Measurements from ENCODE around the gene LAMC3. TPM values are rescaled to one million over a fixed set of nuclear protein-coding genes. Genes with fewer than 3 reads are reported as not detected.

Gene LAMC3
- total RNA-seq, 1 experiment from 2014 or later: not detected

- no peak for DNase-seq (ENCODE audit: low read depth)
These were observed 67.6 kb downstream of the LAMC3 start for GRCh38 chr9:131076347-131077195.

- no peak for DNase-seq (ENCODE audit: low read depth)
These were observed 69.7 kb downstream of the LAMC3 start for GRCh38 chr9:131078427-131079366.

GRCh38 chr9:131080589-131080988, 71.6 kb downstream of the LAMC3 start:
- no peak for DNase-seq (ENCODE audit: low read depth)

DNA sequence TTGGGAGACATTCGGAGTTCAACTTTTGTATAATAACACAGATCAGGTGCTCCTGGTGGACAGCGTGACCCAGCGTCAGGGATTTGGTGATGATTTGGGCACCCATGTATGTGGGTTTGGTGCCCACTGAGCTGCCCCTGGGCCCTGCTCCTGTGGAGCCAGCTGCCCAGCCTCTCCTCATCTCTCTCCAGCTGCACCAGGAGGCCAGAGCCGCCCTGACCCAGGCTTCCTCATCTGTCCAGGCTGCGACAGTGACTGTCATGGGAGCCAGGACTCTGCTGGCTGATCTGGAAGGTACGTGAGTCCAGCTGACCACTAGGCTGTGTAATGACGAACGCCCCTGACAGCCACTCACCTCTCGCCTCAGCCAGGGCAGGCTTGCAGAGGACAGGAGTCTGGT, 72.9 kb downstream of the LAMC3 start:
- DNase-seq (ENCODE audit: low read depth): no peak

GRCh38 chr9:131082774-131083512, 74.0 kb downstream of the LAMC3 start:
- no peak for DNase-seq (ENCODE audit: low read depth)

GRCh38 chr9:131084661-131085369, 75.8 kb downstream of the LAMC3 start:
- no peak for DNase-seq (ENCODE audit: low read depth)

DNA sequence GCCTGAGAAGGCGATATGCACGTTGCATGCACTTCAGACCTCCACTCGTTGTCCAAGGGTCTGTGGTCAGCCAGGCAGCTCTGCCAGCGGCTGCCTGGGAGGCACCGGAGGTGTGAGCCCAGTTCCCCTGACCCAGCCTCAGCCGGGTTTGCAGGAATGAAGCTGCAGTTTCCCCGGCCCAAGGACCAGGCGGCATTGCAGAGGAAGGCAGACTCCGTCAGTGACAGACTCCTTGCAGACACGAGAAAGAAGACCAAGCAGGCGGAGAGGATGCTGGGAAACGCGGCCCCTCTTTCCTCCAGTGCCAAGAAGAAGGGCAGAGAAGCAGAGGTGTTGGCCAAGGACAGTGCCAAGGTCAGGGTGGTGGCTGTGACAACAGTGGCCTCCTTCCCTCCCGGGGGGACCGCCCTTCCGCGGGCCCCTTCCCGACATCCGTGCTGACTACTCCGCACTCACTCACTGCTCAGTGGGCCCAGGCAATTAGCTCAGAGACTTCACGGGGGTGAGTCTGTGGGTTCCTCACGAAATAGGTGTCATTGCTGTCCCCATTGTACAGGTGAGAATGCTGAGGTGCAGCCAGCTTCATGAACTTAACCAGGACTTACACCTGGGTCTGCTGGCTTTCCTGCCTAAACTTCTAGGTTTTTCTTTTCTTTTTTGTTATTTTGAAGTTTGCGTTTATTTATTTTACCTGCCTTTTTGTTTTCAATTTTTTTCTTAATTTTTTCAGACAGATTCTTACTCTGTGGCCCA, 76.6 kb downstream of the LAMC3 start:
- no peak for DNase-seq (ENCODE audit: low read depth)

DNA sequence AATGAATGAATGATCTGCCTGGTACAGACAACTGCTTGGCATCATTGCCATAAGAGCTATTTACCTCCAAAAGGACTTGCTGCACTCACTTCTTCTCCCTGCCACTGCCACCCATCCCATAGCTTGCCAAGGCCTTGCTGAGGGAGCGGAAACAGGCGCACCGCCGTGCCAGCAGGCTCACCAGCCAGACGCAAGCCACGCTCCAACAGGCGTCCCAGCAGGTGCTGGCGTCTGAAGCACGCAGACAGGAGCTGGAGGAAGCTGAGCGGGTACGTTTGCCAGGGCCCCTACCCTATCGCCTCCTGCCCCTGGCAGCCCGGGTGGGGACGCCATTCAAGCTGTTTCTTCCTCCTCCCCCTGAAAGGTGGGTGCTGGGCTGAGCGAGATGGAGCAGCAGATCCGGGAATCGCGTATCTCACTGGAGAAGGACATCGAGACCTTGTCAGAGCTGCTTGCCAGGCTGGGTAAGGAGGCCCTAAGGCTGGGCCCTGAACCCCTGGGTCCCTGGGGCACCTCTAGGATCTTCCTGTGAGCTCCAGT, 78.5 kb downstream of the LAMC3 start:
- no peak for DNase-seq (ENCODE audit: low read depth)

- DNase-seq (ENCODE audit: low read depth): no peak
These were observed 81.2 kb downstream of the LAMC3 start for GRCh38 chr9:131090025-131090787.

DNA sequence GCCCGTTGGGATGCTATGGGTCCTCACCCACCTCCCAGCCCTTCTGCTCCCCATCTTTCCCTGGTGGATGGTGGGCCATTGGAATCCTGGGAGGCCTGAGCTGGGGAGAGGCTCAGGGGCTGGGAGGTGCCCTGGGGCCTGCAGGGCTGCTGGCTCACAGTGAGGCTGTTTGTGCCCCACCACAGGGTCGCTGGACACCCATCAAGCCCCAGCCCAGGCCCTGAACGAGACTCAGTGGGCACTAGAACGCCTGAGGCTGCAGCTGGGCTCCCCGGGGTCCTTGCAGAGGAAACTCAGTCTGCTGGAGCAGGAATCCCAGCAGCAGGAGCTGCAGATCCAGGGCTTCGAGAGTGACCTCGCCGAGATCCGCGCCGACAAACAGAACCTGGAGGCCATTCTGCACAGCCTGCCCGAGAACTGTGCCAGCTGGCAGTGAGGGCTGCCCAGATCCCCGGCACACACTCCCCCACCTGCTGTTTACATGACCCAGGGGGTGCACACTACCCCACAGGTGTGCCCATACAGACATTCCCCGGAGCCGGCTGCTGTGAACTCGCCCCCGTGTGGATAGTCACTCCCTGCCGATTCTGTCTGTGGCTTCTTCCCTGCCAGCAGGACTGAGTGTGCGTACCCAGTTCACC, 82.5 kb downstream of the LAMC3 start:
- no peak for DNase-seq (ENCODE audit: low read depth)

GRCh38 chr9:131092030-131092429, 83.1 kb downstream of the LAMC3 start:
- DNase-seq (ENCODE audit: low read depth): no peak

DNA sequence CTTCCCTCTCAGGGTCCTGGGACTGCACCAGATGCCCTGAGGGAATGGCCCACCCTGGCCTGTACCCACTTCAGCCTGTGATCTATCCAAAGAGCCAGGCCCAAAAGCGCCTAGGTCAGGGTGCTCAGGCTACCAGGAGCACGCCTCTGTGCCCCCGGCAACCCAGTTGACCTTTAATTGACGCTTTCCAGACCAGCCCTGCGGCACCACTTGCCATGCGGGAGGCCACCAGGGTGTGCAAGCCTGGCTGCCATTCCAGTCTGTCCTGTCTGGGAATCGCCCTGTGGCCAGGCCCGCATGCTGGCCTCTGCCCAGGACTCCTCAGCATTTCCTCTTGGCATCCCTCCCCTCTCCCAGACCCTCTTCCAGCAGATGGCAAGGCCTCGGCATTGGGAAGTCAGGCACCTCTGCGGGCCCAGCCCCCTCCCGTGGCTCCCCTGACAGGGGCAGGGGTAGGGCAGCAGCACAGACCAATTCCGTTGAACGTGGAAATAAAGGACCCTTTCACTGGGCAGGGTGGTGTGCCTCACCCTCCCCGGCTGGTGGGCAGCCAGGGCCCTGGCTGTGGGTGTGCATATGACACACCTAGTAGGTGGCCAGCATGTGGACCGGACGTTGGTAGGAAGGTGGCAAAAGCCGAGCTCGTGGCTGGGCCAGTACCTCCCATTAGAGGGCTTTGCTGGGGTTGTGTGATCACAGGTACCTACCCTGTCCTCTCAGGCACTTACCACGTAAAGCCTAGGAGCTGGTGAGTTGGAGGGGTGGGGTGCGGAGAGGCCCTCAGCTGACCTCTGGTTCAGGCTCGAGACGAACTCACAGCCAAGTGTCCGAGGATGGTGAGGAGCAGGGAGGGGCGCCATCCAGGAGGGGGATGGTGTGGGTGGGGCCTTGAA, 83.8 kb downstream of the LAMC3 start:
- no peak for DNase-seq (ENCODE audit: low read depth)

DNA sequence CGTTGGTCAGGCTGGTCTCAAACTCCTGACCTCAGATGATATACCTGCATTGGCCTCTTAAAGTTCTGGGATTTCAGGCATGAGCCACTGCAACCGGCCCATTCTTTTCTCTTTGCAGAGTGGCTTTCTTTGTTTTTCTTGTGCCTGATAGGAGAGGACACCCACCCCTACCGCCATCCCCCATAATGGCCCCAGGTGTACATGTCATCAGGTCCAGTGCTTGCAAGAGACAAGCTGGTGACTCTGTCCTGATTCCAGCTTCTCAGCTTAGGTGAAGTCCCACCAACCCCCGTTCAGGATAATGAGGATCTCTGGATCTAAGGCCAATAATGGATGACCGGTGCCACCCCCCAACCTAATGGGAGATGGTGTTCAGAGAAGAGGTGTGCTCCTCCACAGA, 85.0 kb downstream of the LAMC3 start:
- no peak for DNase-seq (ENCODE audit: low read depth)

DNA sequence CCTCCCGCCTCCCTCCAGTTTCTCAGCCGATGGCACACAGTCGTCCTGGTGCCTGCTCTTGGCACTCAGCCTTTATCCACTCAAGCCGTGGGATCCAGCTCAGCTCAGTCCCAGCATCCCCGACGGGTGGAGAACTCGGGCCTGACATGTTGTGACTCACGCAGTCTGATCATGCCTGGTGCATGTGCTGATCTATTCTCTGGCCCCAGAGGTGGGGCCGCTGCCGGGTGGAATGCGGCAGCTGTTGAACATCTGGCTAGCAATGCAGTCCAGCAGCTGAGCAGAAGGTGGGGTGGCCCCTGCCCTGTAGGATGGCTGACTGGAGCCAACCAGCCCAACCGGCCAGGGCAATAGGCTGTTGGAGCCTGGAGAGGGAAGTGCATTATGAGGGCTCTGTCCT, 85.6 kb downstream of the LAMC3 start:
- DNase-seq (ENCODE audit: low read depth): peak; percentile 26

DNA sequence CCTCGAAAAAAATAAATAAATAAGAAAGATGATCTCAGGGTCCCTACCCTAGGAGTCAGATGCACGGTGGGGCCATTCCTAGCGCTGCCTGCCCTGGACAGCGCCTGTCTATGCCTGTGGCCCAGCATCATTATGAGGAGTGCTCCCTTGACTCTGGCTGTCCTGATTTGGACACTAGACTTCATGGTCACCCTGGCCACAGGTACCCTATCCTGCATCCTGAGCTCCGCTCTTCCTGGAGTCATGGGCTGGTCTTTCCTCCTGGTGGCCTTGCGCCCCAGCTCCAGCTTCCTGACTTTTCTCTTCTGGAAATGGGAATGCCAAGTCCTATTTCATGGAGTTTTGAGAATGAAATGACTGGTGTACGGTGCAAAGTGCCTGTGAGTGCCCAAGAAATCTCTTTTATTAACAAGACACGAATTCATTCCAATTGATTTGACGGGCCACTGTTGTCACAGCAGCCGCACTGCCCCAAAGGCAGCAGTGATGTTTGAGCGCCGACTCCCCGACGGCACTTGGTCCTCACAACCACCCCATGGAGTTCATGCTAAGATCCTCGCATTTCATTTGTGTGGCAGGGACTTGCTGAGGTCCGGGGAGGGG, 86.8 kb downstream of the LAMC3 start:
- no peak for DNase-seq (ENCODE audit: low read depth)

GRCh38 chr9:131096269-131097125, 87.5 kb downstream of the LAMC3 start, which contains the start of gene AIF1L:
Gene AIF1L (plus strand): TSS chr9:131096531. CDS start chr9:131096630, 99 bp downstream.
- no peak for DNase-seq (ENCODE audit: low read depth)

Data from RPMI7951 (cell line).